Midbrain (tissue), 1 donor: ENCODE measurements around the gene AMBRA1.

Experiments used
- DNase-seq: peaks from one replicate; lab custom pipeline; 2025; lab: John Stamatoyannopoulos, UW

Gene AMBRA1

DNA sequence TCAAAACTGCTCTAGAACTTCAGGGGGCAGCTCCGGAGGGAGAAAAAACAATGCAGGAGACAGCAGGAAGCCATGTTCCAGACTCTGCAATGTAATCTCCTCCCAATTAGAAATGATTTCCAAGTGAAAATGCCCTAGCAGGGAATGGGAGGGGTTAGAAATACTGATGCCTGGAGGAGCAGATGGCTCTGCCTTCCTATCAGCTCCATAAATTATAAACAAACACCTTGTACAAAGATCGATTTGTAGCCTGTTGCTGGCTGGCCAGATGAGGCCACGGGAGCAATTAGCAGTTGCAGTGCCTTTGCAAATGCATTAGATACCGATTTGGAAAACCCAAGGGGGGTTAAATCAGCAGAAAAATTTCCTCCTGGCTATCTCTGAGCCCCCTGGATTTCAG lies 155.6 kb downstream of the AMBRA1 start:
- DNase-seq = no peak

DNA sequence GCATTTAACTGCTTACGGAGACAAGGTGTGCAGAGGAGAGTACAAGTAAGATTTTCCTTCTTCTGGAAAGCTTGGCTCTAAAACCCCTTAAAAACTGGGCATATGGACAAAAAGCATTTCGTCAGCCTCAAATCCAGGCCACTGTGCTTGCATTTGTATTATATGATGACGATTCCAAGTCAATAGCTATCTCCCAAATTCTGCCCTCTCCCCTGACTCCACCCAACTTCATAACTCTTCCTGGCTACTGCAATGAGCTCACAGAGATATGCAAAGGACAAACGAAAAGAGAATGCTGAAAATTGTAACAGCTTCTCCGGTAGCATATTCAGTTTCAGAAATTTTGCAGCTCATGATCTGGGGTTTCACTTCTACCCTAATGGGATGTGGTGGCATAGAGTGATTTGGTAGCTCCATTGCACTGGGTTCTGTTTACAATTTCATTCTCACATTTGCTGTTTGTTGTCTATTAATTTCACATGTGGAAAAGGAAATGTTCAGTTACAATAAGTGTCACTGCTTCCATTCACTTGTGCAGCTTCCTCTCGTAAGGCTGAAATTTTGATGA lies 156.6 kb downstream of the AMBRA1 start:
- DNase-seq = no peak

DNA sequence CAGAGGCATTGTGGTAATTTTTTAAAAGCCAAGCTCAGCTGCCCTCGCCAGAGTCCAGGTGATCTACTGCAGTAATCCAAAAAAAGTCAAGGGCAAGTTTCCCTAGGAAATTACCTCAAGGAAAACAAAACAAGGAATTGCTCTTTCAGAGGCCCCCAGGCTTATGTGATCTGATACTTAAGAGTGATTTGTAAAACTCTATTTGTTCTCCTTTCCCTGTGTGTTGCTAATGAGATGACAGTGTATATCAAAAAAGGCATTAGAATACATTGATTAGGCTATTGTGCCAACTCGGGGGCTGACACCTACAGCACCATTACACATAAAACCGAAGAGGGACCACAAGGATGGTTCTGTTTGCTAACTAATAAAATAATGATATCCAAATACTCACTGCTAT lies 157.7 kb downstream of the AMBRA1 start:
- DNase-seq = no peak

DNA sequence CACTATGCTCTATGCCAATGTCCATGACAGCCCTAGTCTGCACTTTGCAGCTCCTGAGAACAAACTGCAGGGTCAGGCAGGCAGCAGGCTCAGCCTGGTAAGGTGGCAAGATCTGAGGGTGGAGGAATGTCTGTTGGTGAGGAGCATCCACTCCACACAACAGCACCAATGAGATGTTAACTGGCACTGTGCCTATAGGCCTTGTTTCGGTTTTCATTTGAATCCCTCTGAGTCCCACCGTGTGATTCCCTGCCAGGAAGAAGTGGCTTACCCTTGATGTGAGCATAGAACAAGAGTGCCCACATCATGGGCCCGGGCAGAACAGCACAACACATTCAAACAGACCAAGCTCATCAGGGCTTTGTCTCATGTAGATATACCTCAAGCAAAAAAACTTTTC lies 158.1 kb downstream of the AMBRA1 start:
- no peak for DNase-seq

DNA sequence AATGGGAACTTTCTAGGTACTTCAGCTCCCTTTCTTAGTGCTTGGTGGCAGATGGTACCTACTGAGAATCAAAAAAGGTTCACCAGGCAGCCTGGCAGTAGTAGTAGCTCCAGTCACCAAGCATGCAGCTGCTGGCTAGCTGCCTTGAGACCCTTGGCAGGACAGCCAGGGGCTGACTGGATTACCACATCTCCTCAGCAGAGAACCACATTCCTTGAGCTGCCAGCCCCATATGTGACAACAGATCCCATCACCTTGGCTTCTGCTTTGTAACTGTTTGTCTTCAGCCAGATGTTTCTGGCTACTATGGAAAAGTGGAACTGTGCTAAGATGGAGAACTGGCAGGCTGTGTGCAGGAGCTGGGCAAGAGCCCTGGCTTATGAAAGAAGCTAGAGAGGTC lies 162.6 kb downstream of the AMBRA1 start:
- DNase-seq = no peak

DNA sequence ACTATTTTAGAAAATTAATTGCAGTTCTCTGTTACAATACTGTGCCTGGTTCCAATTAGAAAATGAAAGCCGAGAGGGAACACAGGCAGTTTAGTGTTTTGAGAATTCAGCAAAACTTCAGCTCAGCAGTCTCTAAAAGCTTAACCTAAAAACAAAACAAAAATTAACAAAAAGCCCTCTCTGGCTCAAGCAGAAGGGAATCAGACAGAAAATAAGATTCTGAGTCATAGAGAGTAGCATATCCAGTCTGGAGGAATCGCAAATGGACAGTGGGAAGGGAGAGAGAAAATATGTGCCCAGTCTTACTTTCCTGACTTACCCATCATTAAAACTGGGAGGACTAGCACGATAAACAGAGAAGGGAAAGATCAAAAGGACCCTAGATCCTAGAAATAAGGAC lies 164.1 kb downstream of the AMBRA1 start:
- no peak for DNase-seq

DNA sequence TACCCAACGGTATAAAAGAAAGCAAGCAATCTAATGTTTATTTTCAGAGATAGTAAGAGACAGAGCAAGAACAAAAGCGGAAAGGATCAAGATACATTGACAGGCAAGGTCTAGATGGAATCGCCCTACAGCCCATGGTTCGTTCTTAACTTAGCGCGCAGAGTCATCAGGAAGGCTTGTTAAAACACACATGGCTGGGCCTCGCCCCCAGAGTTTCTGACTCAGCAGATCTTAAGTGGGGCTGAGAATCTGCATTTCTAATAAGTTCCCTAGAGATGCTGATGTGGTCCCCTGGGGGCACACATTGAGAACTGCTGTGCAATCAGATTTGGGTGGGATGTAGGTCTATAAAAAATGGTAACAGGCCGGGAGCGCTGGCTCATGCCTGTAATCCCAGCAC lies 166.5 kb downstream of the AMBRA1 start:
- DNase-seq = no peak

DNA sequence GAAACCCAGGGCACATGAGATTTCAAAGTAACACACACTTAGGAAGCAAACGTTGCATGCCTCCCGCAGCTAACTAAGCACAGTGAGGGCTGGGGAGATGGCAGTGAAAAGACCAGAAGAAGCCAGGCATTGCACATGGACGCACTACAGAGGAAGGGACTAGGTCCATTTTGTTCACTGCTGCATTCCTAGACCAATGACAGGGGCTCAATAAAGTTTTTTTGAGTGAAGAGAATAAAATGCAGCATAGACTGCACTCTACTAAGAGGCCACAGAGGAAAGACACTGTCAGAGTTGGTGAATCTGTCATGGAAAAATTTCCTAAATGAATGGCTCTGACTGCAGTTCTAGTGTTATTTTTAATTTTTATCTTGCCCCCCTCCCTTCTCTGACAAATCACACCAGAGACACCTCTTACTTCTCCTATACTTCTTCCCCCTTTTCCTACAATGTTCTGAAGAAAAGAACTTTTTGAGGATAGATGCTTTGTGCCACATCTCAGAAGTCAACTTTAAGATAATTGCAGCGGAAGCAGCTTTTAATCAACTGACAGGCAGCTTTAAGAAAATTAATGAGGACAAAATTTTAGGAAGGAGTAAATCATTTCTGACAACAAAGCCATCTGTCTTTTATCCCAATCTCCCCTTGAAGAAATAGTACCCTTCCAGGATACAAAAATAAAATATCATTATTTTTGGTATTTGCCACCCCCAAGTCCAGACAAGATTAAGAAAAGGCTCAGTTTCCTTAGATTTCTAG lies 167.4 kb downstream of the AMBRA1 start:
- DNase-seq = no peak

DNA sequence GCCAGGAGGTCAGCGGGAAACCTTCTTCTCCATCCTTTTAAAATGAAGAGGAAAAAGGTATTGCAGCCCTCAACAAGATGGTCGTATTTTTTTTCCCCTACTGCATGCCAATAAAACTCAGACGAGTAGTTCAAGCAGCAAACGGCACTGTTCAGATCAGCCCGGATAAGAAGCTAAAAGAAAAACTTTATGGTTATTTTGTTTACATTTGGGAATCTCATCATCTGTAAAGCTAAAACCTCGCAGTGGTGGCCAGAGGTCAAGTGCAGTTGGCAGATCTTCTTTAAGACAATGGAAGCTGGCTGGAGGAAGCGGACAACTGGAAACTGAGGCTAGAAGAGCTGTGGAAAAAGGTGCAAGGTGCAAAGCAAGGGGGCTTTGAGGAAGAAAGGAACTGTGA lies 171.2 kb downstream of the AMBRA1 start:
- DNase-seq = no peak

DNA sequence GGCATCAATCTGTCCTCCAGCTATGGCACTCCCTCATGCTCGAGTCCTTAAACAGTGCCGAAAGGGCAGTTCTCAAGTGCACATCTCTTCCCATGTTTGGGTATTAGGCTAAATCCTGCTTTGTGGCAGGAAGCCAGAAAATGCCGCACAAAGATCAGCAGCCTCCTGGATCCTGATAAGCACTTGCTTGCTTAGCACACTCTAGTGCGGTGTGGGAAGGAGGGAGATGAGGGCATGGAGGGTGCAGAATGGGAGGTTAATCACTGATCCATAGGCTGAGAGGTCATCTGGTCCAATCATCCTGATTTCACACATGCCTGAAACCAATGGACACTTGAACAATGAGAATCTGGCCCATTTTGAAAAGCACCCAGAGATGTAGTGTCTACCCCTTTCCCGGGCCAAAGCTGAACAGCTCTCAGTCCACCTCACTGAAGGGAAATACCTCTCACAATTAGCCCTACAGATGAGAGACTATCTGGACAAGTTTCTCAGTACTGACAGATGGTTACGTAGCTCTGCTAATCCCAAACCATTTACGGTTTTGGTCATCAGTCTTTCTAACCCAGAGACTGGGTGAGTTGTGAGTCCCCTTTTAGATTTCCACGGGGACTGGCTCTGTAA lies 172.5 kb downstream of the AMBRA1 start:
- no peak for DNase-seq

DNA sequence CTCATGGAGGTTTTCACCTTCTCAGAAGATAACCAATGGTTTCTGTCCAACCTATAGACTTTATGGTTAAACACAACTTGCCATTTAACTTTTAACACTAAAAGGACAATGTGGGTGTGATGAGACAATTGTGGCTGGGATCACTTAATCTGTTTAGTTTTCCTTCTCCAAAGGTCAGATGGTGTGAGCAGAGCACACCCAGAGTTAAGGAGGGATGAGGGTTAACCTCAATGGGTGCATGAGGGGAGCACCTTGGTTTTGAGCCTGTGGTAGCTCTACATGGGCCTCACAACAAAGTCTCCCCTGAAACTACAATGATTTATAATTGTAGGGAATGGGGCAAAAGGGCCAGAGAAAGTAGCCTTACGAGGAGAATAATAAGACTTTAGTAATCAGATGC lies 173.3 kb downstream of the AMBRA1 start:
- no peak for DNase-seq

DNA sequence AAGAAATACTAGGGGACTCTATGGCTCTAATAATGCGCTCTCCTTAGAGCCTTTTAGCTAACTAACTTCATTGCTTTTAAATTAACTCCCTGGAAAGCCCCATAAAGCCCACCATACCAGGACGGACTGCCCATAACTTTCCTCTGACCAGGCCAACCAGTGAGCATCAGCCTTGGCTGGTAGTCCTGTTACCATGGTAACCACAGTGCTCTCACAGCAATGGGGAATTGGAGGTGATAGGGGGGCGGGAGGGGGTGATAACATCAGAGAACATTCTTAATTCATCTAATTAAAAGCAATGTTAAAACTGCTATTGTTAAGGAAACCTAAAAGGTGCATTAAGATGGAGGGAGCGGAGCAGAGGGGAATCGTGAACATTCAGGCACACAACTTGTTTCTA lies 175.1 kb downstream of the AMBRA1 start:
- DNase-seq = no peak

DNA sequence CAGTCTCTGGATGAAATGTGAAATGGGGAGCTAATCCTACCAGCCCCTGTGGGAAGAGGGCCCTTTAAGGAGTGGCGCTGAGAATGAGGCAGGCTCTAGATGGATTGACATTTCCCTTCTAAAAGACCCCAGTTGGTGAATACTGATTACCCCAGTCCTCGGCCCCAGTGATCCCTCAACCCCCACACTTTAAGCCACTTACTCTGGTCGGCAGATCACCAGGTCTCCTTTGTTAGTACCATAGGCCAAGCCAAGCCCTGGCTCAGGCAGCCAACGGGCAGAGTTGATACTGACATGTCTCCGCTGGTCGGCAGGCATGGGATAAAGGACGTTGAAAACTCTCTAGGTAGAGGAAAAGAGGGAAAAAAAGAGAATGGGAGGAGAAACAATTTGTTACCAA lies 176.1 kb downstream of the AMBRA1 start:
- DNase-seq = no peak

DNA sequence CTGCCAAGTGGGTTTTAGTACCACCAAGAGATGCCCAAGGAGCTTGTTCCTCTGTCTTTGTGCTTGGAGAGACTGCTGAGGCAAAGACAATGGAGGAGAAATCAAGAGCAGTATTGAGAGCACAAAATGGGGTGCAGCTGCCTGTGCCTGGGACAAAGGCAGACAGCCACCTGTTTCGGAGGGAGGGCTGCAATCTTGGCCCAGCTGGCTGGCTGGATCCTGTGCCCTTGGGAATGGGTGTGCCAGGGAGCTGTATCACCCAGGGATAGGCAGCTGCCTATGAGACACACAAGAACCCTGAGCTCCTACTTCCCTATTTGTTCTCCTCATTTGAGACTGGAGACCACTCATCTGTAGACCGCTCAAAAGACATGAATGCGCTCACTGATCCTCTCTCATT lies 178.9 kb downstream of the AMBRA1 start:
- no peak for DNase-seq

DNA sequence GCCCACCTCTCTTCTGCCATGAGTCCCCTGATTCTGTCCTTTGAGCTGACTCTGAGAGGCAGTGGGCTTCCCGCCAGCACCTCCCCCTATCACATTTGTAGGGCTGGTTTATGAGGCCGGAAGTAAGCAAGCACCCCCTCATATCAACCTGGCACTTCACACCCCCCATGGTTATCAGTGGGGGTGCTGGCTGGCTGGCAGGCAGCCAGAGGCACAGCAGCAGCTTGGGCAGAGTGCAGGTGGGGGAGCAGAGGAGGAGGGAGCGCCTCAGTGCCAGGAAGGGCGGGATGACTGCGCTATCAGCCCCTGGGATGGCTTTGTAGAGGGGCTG lies 179.4 kb downstream of the AMBRA1 start:
- DNase-seq = no peak

DNA sequence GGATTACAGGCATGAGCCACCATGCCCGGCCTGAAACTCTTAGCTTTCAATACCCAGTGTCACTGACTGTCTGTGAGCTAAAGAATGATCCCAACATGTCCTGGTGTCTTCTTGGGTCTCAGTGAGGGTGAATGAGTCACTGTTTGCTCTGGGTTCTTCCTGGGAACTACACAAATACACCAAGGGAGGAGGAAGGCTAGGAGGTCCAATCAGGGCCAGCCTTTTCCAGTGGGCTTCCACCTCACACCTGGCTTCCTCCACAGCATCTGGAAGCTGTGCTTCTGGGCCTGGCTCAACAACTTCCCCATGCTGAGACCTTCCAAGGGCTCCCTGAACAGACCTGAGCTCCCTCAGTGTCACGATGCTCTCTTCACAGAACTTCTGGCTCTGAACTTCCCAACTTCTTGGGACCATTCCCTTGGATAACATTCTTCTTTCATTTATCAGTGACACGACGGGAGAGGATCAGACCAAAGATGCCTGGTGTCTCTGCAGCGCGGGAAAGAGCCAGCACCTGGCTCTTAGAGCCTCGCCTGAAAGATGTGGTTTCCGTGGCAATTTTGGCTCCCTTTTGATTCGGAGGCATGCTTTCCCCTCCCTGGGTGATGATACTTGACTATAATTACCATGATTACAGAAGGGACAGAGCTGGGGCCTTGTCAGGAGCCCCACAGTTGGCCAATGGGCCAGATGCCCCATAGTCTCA lies 179.9 kb downstream of the AMBRA1 start:
- DNase-seq = no peak

DNA sequence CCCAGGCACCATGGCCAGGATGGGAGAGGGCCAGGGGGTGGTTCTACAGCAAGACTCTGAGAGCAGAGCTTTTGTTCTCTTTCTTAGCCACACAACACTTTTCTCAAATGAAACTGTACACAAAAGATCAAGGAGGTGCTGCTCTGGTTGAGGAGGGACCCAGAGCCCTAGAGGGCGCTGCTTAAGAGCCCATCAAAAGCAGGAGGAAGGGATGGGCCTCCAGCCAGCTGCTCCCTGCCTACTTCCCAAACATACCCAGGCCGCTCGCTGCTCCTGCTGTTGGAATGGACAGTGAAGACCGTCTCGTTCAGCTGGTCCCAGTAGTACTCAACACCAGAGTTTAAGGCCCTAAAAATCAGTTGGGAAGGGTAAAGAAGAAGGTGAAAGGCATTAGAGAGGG lies 183.8 kb downstream of the AMBRA1 start:
- DNase-seq = no peak

DNA sequence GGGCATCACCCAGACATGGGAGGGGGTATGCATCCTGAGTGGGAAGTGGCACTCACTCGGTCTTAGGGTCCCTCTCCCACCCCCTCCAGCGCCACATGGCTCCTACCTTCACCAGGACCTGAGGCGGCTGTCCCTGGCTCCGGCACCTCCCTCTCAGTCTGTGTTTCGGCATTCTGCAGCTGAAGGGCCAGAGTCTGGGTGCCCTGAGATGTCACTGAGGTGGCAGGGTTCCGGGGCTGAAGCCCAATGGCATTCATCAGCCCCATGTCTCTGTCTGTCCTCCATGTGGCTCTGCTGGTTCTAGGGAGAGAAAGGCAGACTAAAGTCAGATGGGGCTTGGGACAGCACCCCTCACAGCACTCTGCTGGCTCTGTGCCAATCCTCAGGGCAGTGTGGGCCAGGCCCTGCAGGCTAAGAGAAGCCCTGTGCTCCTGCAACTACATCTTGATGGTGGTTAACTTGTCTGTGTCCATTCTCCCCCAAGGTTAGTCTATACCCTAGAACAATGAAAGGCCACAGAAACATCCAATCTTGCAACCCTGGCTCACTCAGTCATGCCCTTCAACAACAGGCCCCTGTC lies 185.3 kb downstream of the AMBRA1 start:
- DNase-seq = no peak

DNA sequence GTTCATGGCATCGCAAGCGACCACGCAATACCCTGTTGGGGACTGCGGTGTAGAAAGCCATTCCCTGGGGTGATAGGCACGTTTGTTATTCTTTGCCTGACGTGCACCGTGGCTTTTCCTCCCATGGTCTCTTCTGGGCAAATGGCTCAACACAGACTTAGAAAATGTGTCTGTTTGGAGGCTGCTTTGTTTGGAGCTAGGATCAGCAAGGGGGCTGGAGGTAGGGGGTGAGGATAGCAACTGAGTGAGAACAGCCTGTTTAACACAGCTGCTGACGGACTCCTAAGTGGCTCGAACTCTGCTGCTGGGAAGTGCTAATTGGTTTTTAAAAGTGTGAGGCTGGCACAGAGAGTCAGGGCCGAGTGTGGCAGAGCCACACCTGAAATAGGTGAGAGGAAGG lies 186.2 kb downstream of the AMBRA1 start:
- no peak for DNase-seq

DNA sequence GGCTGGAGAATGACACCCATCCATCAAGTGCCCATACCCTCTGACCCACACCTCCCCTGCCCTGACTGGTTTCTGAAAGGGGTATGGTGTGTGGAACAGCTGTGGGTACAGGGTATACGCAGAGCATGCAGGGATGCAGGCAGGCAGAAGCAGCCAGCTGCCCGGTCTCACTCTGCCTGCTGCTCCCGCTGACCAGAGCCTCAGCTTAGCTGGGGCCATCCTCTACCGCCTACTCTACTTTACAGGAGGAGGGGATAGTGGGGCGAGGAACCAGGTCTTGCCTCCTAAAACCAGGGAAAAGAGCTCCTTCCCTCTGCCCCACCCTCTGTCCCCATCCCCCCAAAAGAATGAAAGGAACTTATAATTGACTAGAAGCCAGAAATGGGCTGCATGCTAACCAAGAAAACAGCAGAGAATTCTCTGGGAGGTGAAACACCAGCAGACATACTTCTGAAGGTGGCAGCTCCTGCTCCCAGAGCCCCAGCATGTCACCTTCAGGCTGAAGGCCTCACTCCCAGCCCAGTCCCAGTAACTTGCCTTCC lies 189.3 kb downstream of the AMBRA1 start:
- DNase-seq = no peak

DNA sequence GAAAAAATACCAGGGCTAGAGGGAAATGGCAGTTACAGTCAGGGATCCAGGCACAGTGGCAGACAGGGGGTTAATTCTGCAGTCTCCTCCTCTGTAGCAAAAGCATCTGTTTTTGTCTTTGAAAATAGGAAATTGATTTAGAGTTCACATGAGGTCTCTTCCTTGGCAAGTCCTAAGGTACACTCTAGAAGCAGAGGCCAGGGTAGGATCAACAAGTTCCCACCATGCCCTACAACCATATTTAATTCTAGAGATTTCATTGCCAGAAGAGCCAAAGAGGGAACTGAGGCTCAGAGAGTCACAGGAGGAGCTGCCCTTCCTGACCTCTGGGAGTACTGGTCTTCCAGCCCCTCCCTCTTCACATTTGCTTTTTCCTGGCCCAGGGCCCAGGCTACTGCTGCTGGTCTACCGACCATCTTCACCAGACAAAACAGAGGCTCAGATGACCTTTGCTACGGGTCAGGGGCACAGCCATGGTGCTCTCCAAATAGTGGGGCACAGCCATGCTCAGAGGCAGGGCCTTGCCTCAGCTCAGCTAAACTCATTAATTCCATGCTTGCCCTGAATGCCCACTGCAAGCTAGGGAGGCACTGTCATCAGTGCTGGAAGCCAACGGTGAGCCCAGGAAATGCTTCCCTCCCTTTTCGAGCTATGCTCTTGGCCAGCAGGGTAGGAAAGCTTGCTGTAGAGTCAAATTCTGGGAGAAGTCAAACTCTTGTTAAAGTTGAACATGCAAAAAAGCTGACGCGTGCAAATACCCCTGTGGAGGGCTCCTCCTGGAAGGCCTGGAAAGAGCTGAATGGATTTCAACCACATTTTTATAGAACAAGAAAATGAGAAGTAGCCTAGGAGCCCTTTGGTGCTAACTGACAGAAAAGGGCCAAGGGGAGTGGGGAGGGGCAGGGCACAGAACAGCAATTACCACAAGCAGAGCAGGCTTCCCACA lies 190.6 kb downstream of the AMBRA1 start:
- DNase-seq = no peak
